GM12864 (cell line): Measurements from ENCODE around the gene AMER2.

Experiments
- DNase-seq: peaks from one replicate; pipeline ENCODE4 v3.0.0-alpha.2; 2011; ENCODE audit warnings: low read depth
- H3K4me3 ChIP-seq: 2 replicates; pipeline ENCODE4 v1.5.1; 2011; ENCODE audit warnings: mild to moderate bottlenecking, low read depth, low read length, control low read depth
- TF ChIP-seq, protein P1 (sequence below): IDR thresholded peaks from 2 replicates; pipeline ENCODE4 v1.5.1; 2011; ENCODE audit warnings: low read depth, mild to moderate bottlenecking, moderate library complexity, low read length, control low read depth, inconsistent platforms; ENCODE audit errors: missing control alignments

AMER2 gene

DNA sequence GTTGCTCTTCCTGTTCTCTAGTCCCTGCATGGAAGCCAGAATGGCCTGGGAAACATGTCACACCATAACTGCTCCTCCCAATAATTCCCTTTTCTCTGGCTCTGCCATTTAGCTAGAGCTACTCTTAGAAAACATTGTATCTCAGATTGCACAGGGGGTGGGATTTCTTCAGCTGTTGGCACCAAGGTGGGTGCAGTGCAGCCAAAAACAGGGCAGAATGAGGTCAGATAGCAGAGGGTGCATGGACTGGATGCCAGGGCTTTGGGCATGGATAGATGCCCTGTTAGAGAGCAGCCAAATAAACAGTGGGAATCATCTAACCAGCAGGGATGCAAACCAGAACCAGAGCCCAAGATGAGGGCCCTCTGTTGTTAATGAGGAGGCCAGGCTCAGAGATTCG is 4.9 kb upstream of the AMER2 start:
- no peak for DNase-seq
- H3K4me3 ChIP-seq = no peak overlapping the region
- TF ChIP-seq, protein P1, sequence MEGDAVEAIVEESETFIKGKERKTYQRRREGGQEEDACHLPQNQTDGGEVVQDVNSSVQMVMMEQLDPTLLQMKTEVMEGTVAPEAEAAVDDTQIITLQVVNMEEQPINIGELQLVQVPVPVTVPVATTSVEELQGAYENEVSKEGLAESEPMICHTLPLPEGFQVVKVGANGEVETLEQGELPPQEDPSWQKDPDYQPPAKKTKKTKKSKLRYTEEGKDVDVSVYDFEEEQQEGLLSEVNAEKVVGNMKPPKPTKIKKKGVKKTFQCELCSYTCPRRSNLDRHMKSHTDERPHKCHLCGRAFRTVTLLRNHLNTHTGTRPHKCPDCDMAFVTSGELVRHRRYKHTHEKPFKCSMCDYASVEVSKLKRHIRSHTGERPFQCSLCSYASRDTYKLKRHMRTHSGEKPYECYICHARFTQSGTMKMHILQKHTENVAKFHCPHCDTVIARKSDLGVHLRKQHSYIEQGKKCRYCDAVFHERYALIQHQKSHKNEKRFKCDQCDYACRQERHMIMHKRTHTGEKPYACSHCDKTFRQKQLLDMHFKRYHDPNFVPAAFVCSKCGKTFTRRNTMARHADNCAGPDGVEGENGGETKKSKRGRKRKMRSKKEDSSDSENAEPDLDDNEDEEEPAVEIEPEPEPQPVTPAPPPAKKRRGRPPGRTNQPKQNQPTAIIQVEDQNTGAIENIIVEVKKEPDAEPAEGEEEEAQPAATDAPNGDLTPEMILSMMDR = no peak

DNA sequence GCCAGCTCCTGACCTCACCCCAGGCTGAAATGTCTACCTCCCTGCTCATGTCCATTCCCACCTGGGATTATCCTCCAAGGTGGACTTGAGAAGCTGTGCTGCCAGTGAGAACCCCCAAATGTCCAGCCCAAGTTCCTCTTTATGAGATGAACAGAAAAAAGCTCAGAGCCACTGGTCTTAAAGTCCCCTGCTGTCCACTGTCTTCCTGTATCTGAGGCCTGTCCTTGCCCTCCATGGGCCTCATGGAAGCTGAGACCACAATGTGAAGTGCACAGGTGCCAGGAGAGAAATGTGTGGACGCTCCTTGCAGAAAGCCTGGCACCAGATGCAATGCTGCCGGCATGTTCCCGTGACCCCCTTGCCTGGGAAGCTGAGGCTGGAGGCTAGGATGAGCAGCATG is 3.3 kb upstream of the AMER2 start:
- TF ChIP-seq, protein P1 = no peak
- no peak for DNase-seq
- no peak overlapping the region for H3K4me3 ChIP-seq

- DNase-seq = no peak
- TF ChIP-seq, protein P1 = no peak
- H3K4me3 ChIP-seq = no peak overlapping the region
These were observed 2.9 kb upstream of the AMER2 start for GRCh38 chr13:25175026-25175425.

DNA sequence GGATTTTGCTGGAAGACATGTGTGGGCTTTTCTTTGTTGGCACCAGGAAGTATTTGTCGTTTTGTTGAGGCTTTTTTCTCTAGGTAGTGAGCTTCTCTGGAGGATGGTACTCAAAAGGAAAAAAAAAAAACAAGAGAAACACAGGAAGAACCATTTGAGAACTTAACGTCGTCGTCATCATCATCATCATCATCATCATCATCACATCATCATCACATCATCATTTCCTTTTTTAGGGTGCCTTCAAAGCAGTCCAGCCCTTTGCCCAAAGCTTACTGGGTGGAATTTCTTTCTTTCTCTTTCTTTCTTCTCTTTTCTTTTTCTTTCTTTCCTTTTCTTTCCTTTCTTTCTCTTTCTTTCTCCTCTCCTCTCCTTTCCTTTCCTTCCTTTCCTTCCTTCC is 2.2 kb upstream of the AMER2 start:
- H3K4me3 ChIP-seq = no peak overlapping the region
- DNase-seq = no peak
- TF ChIP-seq, protein P1 = no peak

DNA sequence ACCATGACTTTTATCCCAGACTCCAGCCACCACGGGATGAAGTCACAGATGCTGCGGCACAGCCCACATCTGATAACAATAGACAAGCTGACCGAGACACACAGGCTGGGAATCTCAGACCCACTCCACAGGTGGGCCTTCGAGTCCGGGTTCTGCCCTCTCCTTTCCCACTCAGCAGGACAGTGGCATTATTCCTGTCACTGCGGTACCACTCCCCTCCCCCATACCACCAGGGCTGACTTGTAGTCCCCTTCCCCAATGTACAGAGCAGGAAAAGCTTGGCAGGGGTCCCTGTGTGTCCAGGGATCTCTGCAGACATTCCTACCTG is 179 bp upstream of the AMER2 start:
- H3K4me3 ChIP-seq = no peak overlapping the region
- no peak for DNase-seq
- TF ChIP-seq, protein P1 = no peak

GRCh38 chr13:25171170-25171516 is 945 bp downstream of the AMER2 start:
- H3K4me3 ChIP-seq = peak overlapping the region; percentile 55
- no peak for DNase-seq
- TF ChIP-seq, protein P1 = no peak

- TF ChIP-seq, protein P1 = no peak
- no peak for DNase-seq
- H3K4me3 ChIP-seq = peak overlapping the region; percentile 55
These were observed 1.5 kb downstream of the AMER2 start for GRCh38 chr13:25170554-25171111.
